ENCODE measurements around the gene MYO5C.

The MYO5C gene

DNA sequence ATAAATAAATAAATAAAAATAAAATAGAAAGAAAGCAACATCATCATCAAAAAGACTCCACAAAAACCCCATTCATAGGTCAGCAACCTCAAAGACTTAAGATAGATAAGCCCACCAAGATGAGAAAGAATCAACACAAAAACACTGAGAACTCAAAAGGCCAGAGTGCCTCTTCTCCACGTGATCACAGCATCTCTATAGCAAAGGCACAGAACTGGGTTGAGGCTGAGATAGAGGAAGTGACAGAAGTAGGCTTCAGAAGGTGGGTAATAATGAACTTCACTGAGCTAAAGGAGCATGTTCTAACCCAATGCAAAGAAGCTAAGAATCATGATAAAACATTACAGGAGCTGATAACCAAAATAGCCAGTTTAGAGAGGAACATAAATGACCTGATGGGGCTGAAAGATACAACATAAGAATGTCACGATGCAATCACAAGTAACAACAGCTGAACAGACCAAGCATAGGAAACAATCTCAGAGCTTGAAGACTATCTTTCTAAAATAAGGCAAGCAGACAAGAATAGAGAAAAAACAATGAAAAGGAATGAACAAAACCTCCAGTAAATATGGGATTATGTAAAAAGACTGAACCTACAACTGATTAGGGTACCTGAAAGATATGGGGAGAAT, 130.9 kb downstream of the MYO5C start:
- no peak for DNase-seq

DNA sequence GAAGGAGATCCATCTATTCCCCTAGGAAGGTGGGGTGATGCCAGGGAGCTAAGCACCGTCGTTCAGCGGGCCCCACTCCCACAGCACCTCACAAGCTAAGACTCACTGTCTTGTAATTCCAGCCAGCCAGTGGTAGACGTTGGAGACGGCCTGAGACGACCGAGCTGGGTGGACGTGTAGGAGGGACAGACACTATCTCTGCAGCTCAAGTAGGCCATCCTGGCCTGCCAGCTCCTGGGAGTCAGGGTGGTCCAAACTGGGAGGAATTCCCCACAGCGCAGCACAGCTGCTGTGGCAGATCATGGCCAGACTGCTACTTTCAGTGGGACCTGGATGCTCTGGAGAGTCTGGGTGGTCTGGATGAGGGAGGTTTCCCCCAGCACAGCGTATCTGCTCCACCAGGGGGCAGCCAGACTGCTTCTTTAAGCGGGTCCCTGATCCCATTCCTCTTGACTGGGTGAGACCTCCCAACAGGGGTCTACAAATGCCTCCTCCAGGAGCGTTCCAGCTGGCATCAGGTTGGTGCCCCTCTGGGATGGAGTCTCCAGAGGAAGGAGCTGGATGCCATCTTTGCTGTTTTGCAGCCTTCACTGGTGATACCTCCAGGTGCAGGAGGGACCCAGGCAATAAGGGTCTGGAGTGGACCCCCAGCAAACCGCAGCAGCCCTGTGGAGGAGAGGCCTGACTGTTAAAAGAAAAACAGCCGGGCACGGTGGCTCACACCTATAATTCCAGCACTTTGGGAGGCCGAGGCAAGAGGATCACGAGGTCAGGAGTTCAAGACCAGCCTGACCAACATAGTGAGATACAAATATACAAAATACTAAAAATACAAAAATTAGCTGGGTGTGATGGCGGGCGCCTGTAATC, 132.0 kb downstream of the MYO5C start:
- no peak for DNase-seq

DNA sequence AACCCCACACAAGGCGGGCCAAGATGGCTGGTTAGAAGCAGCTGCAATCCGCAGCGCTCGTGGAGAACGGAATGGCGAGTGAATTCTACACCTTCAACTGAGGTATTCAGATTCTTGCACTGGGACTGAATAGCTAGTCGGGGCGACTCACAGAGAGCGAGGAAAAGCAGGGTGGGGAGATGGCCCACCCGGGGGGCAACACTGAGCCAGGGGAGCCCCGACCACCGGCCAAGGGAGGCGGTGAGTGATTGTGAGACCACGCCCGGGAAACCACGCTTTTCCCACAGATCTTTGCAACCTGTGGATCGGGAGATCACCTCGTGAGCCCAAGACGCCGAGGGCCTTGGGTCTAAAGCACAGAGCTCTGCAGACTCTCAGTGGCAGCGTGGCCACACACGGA, 132.7 kb downstream of the MYO5C start:
- no peak for DNase-seq

DNA sequence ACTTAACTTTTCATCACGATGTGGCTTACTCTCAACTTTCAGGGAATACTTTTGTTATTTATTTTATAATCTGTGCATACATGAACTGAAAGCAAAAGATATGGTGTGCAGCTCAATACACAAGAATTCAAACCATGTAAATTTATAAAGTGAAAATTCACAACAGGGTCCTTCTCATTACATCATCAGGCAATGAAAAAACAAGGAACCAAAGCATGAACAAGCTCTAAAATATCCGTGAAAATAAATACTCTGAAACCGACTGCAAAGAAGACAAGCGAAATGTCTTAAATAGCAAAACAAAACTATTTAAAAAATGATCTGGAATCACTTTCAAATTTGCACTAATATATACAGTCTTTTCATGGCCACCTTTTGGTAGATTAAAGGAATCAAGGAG, 133.3 kb downstream of the MYO5C start:
- no peak for DNase-seq

DNA sequence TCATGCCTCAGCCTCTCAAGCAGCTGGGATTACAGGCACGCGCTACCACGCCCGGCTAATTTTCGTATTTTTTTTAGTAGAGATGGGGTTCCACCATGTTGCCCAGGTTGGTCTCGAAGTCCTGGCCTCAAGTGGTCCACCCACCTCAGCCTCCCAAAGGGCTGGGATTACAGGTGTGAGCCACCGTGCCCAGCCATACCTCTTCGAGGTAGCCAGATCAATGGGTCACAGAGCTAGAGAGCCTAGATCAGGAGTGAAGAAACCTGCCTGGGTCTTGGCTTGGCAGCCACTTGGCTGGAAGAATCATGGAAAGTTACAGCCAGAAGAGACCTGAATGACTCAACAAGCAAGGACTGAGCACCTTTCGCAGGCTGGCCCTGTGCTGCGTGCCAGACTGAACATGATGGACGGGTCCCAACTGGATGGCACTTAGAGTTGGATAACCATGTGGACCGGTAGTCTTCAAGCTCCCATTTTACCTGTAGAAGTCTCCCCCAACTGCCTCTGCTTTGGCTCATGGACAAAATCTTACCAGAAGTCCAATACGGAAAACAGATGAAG, 134.1 kb downstream of the MYO5C start:
- DNase-seq: no peak

DNA sequence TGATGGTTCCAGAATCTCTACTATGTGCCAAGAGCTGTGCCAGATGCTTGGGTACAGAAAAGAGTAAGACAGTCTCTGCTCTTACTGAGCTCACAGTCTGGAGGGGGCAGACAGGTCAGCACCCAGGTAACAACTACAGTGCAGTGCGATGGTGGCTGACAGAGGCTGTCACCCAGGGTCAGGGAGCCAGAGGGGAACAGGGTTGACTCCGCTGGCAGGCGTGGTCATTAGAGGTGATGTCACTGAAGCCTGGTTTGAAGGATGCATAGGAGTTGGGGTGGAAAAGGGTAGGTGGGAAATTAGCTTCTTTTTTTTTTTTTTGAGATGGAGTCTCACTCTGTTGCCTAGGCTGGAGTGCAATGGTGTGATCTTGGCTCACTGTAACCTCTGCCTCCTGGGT, 136.0 kb downstream of the MYO5C start:
- DNase-seq: no peak

DNA sequence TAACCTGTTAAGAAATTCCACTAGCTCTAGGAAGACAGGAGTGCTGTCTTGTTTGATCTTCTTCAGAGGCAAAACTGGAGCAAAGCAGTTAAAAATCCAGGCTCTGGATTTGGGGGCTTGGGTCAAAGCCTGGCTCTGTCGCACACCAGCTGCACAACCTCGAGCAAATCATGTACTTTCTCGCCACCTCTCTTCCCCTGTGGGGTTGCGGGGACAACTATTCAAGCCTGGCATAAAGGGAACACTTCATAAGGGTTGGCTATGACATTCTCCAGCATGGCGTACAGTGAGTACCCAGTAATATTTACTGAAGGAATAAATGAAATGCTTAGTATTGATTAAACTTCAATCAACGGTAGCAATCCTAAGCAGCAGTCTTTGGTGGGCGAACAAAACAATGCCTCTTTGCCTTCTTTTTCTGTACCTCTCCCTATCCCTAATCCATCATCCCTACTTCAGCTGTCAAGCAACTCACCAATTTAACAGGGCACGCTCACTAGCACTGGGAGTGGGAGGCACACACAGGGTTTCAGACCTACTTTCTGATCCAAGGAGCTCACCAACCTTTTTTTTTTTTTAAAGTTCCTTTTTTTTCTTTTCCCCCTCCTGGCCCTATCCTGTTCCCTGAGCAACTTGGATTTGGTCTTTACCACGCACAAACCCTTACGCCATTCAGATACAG, 137.4 kb downstream of the MYO5C start:
- DNase-seq: no peak

DNA sequence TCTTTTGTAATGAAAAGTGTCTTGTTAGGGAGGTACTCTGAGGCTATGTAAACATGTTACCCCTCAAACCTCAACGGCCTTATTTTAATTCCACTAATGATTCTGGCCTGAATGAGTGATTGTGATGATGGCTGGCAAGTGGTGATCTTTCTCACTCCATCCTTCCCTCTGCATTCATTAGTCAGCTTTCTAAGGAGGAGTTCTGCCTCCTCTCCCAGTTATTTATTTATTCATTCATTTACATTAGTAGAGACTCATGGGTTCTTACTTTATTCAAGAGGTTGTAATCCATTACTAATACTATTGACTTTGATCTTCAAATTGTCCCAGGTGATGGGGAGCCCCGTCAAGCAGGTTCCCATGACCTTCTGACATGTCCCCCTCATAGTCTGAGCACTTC, 139.7 kb downstream of the MYO5C start:
- DNase-seq: no peak

DNA sequence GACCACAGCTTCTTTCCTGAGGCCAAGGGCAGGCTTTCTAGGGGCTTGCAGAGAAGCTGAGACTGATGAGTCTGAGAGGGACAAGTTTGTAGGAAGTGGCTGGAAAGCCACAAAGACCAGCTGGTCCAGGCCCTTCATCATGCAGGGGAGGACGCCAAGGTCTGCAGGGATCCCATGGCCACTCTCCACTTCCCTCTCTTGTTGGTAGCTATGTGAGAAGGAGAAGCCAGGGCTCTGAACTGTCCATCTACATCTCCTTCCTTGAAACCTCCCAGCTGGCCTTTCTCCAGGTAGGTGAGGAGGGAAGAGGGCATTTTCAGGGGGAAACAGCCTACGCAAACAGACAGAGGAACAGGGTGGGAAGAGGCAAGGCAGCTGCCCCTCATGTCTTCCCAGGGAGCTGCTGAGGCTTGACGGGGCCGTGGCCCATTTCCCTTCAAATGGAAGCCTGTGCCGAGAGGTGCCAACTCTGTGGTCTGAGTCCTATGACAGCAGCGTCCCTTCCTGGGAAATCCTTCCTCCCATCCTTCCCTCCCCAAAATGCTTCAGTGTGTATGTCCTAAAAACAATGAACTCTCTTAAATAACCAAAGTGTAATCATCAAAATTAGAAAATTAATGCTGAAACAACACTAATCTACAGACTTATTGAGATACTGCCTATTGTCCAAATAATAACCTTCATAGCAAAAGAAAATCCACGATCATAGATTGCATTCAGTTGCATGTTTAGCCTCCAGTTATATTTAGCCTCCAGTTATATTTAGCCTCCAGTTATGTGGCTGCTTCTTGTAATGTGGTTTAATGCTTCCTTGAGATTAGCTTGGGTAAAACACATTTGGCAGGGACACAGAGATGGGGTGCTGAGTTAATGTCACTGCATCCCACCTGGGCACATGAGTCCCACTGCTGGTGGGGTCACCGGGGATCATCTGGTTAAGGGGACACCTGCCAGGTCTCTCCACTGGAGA, 140.4 kb downstream of the MYO5C start:
- DNase-seq: no peak

DNA sequence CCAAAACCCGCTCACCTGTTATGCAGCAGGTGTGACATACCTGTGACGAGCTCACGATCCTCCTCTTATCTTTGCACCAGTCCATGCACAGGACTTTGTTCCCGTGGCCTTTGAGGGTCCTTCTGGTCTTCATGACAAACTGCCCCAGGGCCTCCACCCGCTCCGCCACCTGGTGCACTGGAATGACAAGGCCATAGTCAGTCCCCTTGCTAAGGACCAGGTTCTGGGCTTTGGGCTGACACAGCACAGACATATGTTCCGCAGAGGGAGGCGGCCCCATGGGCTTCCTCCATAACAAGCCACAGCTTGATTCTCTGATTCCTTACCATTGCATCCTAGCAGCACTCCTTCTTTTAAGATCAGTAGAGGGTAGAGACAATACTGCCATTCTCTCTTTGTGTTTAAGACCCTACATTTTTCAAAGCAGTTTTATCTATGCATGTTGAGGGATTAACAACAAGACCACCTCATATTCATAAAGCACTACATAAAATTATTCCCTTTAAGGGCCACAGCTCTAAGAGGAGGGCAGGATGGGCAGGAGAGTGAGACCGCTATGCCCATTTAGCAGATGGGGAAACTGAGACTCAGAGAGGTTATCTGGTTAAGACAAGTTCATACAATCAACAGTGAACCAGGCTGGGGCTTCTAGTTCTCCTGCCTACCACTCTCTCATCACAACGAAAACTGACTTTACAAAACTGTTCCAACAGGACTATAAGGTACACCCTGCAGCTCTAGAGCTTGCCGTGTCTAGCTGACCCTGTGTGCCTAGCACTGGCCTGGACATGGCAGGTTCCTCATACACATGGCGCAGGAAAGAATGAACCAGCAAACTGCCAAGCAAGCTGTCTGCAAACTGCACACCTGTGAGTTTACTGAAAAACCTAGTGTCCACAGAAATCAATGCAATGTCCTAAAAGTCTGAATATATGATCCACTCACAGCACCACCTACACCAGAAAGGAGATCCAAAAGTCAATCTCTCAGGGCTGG, 141.4 kb downstream of the MYO5C start:
- DNase-seq: no peak

DNA sequence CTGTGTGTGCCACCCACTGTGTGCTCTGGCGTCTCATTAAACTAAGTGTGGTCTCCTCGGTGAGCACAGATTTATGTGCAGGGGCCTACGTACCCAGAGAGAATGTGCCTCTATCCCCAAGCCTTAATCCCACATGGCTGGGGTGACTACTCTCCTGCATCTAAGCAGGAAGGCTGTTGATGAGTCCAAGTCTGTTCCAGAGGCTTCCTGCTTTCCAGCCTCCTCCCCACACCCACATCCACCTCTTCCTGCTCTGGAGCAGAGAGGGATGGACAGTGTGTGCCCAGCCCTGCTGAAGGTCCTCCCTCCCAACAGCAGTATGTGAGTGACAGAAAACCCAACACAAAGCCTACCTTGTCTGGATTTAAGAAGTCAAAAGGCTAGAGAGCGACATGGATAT, 144.3 kb downstream of the MYO5C start:
- no peak for DNase-seq

DNA sequence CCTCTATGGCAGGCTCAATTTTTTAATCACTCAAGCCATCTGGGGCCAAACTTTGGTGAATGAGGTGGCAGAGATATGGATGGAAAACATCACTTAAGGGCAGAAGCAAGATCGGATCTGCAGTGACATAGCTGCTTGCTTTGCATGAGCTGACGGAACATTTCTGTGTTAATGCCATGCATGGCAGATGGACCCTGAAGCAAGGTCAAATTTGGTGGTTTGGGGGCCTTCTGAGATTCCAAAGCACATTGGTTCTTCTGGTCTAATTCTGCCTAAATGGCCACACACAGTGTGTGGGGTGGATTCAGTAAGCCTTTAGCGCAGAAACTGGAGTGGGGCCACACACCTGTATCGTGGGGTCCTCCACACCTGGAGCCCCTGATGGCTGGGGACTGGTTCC, 144.7 kb downstream of the MYO5C start:
- no peak for DNase-seq

DNA sequence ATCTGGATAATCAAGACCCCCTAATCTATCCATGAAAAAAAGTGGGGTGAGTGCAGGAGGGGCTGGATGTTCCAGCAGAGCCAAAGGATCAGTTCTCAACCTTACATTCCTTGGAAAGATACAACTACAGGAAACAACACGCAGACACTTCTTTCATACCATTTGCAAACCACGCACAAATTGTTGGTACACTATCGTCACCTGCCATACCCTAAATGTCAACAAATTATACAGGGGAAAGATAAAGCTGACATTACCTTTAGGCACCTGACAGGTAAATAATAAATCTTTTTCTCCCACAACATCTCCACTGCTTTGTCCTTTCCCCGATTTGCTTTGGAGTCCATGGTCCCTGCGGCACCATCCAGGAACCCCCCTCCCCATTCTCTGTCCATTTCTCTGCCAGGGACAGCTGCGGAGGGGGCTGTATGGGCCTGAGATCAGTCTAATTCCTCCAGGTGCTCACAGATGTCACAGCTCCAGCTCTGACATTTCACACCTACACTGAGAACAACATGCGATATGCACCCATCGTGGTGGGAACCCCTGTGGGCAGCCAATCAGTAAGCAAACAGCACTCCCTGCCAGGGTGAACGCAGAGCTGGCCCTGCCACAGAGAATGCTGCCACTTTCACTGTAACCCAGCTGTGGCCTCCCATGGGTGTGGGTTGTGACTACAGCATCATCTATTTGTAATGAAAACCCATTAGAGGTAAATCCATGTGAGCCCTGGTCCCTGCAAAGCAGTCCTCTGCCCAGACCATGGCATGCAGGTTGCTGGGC, 145.4 kb downstream of the MYO5C start:
- no peak for DNase-seq

DNA sequence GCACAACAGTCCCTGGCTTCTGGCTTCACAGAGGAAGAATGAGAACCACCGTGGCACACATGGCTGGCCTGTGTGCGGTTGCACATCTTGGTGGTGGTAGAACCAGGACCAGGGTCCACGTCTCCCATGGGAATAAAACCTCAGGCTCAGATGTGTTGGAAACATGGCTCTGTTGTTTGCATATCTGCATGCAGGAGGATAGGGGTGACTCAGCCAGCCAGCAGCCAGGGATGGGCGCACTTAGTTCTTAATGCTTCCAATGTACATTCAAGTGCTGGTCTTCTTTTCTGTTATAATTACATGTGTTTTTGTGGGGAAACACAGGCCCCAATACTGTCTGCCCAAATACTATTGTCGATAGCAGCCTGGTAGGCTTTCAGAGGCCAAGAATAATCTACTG, 147.2 kb downstream of the MYO5C start:
- DNase-seq: no peak

DNA sequence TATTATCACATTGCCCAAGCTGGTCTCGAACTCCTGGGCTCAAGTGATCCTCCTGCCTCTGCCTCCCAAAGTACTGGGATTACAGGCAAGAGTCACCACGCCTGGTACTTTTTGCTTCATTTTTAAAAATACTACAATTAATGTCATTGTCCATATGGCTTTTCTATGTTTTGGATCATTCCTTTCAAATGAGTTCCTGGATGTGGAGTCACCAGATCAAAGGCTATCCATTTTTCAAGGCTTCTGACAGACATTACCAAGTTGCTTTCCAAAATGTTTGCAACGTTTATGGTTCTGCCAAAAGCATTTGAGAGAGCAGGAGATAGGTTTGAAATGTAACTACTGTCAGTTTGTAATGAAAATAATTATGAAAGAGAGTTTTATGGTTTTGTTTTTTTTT, 148.8 kb downstream of the MYO5C start:
- DNase-seq: no peak

DNA sequence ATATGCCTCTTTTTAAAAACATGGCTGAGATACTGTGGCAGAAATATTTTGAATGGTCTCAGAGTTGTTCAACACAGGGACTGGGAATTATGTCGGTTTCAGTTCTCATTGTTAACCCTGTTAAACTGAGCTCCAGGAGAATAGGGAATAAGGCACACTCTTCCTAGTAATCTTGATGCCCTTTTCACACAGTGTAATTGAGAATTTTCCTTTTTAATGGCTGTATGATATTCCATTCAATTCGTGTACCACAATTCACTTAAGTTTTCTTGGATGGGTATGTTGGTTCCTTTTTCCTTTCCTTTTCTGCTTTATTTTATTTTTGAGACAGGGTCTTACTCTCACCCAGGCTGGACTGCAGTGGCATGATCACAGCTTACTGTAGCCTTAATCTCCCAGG, 149.3 kb downstream of the MYO5C start:
- DNase-seq: no peak

DNA sequence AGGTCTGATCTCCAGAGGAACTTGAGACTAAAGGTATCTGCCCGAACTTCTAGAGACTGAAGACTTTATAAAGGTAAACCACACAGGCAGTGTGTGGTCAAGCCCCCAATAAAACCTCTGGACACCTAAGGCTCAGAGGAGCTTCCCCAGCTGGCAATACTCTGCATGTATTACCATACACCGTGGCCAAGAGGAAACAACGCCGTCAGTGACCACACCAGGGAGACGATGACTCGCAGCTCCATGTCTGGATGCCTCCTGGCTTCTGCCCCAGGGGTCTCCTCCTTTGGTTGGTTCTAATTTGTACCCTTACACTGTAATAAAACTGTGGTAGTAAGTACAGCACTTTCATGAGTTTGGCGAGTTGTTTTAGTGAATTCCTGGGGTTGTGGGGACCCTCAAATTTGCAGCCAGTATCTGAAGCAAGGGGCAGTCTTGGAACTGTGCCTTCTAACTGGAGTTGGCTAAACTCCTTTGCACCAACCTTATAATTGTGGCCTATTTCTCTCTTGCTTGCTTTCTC, 150.9 kb downstream of the MYO5C start:
- no peak for DNase-seq

DNA sequence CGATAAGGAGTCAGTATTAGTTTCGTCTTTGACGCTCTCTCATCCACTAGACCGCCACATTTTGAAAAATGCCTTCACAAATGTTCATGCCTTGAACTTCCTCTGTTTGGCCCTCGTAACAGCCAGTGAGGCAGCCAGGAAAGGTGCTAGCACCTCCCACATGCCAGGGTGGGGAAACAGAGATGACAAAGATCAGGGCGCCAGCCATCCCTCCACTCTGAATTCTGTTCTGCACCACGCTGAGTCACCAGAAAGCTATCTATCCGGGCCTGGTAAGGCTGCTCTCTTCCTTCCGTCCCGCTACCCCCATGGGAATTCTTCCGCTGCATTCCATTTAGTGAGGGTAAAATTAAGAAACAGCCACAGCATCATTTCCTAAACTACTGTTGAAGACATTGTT, 151.7 kb downstream of the MYO5C start:
- no peak for DNase-seq

Measured in NCI-H1105 (cell line).